ENCODE data around the gene SRRM3.

GRCh38 chr7:76332078-76332477 is 130.4 kb downstream of the SRRM3 start:
- TF ChIP-seq CTCF (conservative IDR thresholded peaks at IDR 0.05 in 1 of 2, IDR thresholded peaks at IDR 0.05 in 1 of 2; ENCODE audit: extremely low read depth in 1 of 2, insufficient read depth in 1 of 2, low read depth in 1 of 2, low read length in 2 of 2) (no peak), EZH2 (IDR thresholded peaks at IDR 0.05; ENCODE audit: borderline replicate concordance, low read length) (no peak)

Measured in mammary epithelial cell (primary cell).